ENCODE results near the gene VGF. TPM values are rescaled to one million over a fixed set of nuclear protein-coding genes. Genes with fewer than 3 reads are reported as not detected.

The VGF gene
- total and polyA plus RNA-seq, 12 donors, result 0.97 to 14.3 (median 4.6) TPM; not detected in 3

GRCh38 chr7:101174322-101174854 is 9.0 kb upstream of the VGF start:
- peaks cover 91% of the 10 kb centered on the region for H3K27me3 ChIP-seq
- DNase-seq, result no peak
- peaks cover 12 to 22% of the 10 kb centered on the region in 2 donors for H3K4me1 ChIP-seq (replicated peaks in 1 of 2)
- intact Hi-C loops (cut with DNase I), result no loop called here
- no peaks in the 10 kb centered on the region for H3K36me3 ChIP-seq (replicated peaks in 1 of 2)
- WGBS, 4 donors, result 9 to 23% (median 14%) methylated on average over 4 to 28 of the region's 28 CpGs
- H3K4me3 ChIP-seq, result no peak overlapping the region
- no peaks in the 10 kb centered on the region for H3K9me3 ChIP-seq (replicated peaks in 1 of 3)
- no peak overlapping the region for H3K27ac ChIP-seq
- TF ChIP-seq CTCF (IDR thresholded peaks at IDR 0.05) (no peak), POLR2A (IDR thresholded peaks at IDR 0.05) (no peak)

GRCh38 chr7:101173752-101174244 is 8.4 kb upstream of the VGF start:
- Histone ChIP-seq H3K27ac (no peak overlapping the region), H3K4me1 (replicated peaks in 1 of 2) (peaks cover 12 to 22% of the 10 kb centered on the region in 2 donors), H3K4me3 (no peak overlapping the region), H3K27me3 (peaks cover 91% of the 10 kb centered on the region), H3K36me3 (replicated peaks in 1 of 2) (no peaks in the 10 kb centered on the region), H3K9me3 (replicated peaks in 1 of 3) (no peaks in the 10 kb centered on the region)
- intact Hi-C loops (cut with DNase I), result no loop called here
- TF ChIP-seq CTCF (IDR thresholded peaks at IDR 0.05) (no peak), POLR2A (IDR thresholded peaks at IDR 0.05) (no peak)
- DNase-seq, result peak in 2 of 7 donors; percentile 24 to 44
- 3 to 9% (median 7%) methylated on average over 16 of the region's 16 CpGs for WGBS, 4 donors

DNA sequence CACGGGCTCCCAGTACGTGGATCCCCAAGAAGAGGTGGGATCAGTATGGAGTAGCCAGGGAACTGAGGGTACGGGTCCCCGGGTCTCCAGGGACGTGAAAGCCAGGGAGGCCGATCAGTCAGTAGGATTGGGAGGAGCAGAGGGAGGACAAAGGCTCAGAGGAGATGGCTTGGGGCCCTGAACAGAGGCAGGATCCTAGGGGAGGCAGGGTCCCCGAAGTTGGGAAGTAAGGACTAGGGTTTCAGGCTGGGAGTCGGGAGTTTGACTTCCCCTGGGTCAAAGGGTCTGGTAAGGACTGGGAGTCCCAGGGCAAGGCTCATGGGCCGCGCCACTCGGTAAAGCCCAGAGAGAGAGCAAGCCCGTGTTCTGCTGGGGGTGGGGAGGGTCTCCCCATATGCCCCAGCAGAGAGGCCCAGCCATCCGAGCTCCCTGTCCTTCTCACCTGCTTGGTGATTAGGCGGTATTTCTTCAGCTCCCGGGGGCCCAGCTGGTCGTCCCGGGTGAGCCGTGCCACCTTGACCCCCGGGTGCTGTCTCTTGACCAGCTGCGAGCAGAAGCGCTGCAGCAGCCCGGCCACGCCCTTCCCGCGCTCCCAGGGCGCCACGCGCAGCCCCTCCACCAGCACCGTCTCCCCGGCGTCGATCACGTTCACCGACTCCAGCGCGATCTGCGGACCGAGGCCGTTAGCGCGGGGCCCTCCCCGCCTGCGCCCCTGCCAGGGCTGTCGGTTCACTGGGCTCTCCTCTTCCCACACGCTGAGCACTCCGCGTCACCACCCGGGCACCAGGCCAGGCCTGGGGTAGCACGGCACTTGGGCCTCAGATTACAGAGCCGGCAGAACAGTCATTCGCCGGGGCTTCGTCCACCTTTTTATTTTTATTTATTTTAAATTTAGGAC is 7.7 kb upstream of the VGF start:
- peaks cover 92% of the 10 kb centered on the region for H3K27me3 ChIP-seq
- WGBS, 4 donors, result 2 to 4% (median 2%) methylated on average over 13 to 53 of the region's 53 CpGs
- no peak overlapping the region for H3K4me3 ChIP-seq
- H3K4me1 ChIP-seq (replicated peaks in 1 of 2), result peaks cover 12 to 22% of the 10 kb centered on the region in 2 donors
- H3K27ac ChIP-seq, result no peak overlapping the region
- TF ChIP-seq CTCF (IDR thresholded peaks at IDR 0.05), result no peak
- no peak for TF ChIP-seq POLR2A (IDR thresholded peaks at IDR 0.05)
- intact Hi-C loops (cut with DNase I), result no loop called here
- H3K9me3 ChIP-seq (replicated peaks in 1 of 3), result no peaks in the 10 kb centered on the region
- H3K36me3 ChIP-seq (replicated peaks in 1 of 2), result no peaks in the 10 kb centered on the region
- peak; percentile 79 to 91 (median 87) for DNase-seq

- Histone ChIP-seq H3K4me3 (no peak overlapping the region), H3K9me3 (replicated peaks in 1 of 3) (no peaks in the 10 kb centered on the region), H3K36me3 (replicated peaks in 1 of 2) (no peaks in the 10 kb centered on the region), H3K27me3 (peaks cover 84% of the 10 kb centered on the region), H3K27ac (no peak overlapping the region), H3K4me1 (replicated peaks in 1 of 2) (peaks cover 12 to 22% of the 10 kb centered on the region in 2 donors)
- no peak for DNase-seq
- intact Hi-C loops (cut with DNase I), result no loop called here
- 0 to 3% (median 2%) methylated on average over 4 to 79 of the region's 79 CpGs for WGBS, 4 donors
- TF ChIP-seq CTCF (IDR thresholded peaks at IDR 0.05), result no peak
- no peak for TF ChIP-seq POLR2A (IDR thresholded peaks at IDR 0.05)
These were observed 6.9 kb upstream of the VGF start for GRCh38 chr7:101172005-101172853.
